ENCODE measurements around the gene ERP29. TPM values are rescaled to one million over a fixed set of nuclear protein-coding genes. Genes with fewer than 3 reads are reported as not detected.
"Not testable (repeated sequence)": the region's sequence is repeated elsewhere in the genome, so short reads cannot be mapped to it uniquely, and the experiment has no call there.

Gene ERP29
- total RNA-seq, 1 donor from 2014 or later, result 101 TPM

DNA sequence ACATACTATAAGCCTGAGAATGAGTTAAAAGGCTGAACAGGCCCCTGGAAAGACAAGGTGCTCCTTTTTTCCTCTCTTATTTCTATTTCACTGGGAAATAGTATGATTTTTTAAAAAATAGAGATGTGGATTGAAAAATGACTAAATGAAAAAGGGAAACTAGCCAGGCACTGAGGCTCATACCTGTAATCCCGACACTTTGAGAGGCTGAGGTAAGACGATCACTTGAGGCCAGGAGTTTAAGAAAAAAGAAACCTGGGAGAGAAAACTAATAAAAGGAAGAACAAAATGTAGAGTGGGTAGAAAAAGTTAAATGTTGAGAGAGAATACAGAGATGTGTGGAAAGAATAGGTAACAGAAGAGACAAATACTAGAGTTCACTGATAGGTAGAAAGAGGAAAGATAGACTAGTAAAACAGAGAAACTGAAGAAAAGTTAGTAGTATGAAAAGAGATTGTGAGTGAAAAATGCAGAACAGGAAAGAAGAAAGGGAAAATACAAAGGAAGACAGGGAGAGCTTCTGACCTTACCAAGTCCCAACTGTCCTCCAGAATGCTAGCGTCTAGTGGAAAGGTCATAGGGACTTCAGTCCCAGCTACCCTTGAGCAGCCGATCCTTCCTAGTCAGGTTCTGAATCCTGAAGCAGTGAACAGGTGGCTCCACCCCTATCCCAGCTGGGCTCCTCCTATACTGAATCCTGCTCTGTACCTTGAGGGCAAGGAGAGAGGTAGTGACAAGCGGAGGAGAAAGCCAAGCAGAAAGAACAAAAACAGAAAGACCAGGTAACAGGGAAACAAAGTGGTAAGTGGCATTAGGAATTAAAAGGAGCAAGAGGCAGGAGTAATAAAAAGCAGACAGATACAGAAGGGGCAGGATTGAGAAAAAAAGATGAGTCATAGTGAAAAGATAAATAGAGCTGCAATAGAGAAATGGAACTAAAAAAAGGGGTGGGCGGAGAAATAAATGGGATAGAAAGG lies 7.5 kb upstream of the ERP29 start:
- TF ChIP-seq, protein P1, sequence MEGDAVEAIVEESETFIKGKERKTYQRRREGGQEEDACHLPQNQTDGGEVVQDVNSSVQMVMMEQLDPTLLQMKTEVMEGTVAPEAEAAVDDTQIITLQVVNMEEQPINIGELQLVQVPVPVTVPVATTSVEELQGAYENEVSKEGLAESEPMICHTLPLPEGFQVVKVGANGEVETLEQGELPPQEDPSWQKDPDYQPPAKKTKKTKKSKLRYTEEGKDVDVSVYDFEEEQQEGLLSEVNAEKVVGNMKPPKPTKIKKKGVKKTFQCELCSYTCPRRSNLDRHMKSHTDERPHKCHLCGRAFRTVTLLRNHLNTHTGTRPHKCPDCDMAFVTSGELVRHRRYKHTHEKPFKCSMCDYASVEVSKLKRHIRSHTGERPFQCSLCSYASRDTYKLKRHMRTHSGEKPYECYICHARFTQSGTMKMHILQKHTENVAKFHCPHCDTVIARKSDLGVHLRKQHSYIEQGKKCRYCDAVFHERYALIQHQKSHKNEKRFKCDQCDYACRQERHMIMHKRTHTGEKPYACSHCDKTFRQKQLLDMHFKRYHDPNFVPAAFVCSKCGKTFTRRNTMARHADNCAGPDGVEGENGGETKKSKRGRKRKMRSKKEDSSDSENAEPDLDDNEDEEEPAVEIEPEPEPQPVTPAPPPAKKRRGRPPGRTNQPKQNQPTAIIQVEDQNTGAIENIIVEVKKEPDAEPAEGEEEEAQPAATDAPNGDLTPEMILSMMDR (conservative IDR thresholded peaks at IDR 0.05), result no peak
- H3K4me3 Mint-ChIP-seq, result no peak overlapping the region
- no peaks in the 10 kb centered on the region for H3K9me3 Mint-ChIP-seq
- DNase-seq (ENCODE audit: low read depth, low spot score), result no peak
- no peaks in the 10 kb centered on the region for H3K36me3 Mint-ChIP-seq (ENCODE audit: low read depth)
- H3K27ac Mint-ChIP-seq (ENCODE audit: unreplicated experiment), result peak overlapping the region; percentile 0
- peaks cover 8% of the 10 kb centered on the region for H3K4me1 Mint-ChIP-seq
- no peaks in the 10 kb centered on the region for H3K27me3 Mint-ChIP-seq (ENCODE audit: low read depth)

GRCh38 chr12:112007945-112008344 lies 5.3 kb upstream of the ERP29 start:
- Mint-ChIP-seq H3K9me3 (no peaks in the 10 kb centered on the region), H3K4me1 (peaks cover 26% of the 10 kb centered on the region), H3K36me3 (ENCODE audit: low read depth) (peaks cover 3% of the 10 kb centered on the region), H3K27me3 (ENCODE audit: low read depth) (no peaks in the 10 kb centered on the region), H3K4me3 (no peak overlapping the region), H3K27ac (ENCODE audit: unreplicated experiment) (no peak overlapping the region)
- no peak for DNase-seq (ENCODE audit: low read depth, low spot score)
- TF ChIP-seq, protein P1 (conservative IDR thresholded peaks at IDR 0.05), result no peak

DNA sequence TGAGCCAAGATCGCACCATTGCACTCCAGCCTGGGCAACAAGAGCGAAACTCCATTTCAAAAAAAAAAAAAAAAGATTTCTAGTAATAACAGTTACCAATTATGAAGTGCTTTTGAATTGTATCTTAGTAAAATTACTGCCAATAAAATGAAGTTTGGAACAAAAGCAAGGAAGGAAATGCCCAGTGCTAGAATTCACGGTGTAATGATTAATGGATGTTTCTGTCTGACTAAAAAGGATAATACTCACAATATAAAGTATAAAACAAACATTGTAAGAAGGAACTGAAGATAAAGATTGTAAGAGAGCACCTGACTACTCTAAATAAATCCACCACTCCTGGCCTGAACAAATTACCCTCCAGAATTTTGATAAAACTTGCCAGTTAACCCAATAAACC lies 4.3 kb upstream of the ERP29 start:
- no peak for DNase-seq (ENCODE audit: low read depth, low spot score)
- no peaks in the 10 kb centered on the region for H3K9me3 Mint-ChIP-seq
- peaks cover 3% of the 10 kb centered on the region for H3K36me3 Mint-ChIP-seq (ENCODE audit: low read depth)
- H3K27me3 Mint-ChIP-seq (ENCODE audit: low read depth), result no peaks in the 10 kb centered on the region
- H3K27ac Mint-ChIP-seq (ENCODE audit: unreplicated experiment), result no peak overlapping the region
- TF ChIP-seq, protein P1 (conservative IDR thresholded peaks at IDR 0.05), result no peak
- H3K4me3 Mint-ChIP-seq, result peak overlapping the region; percentile 67
- H3K4me1 Mint-ChIP-seq, result peaks cover 27% of the 10 kb centered on the region

GRCh38 chr12:112009596-112009995 lies 3.6 kb upstream of the ERP29 start:
- H3K9me3 Mint-ChIP-seq, result not testable (repeated sequence)

GRCh38 chr12:112010415-112011344 lies 2.5 kb upstream of the ERP29 start:
- DNase-seq (ENCODE audit: low read depth, low spot score), result no peak
- Mint-ChIP-seq H3K4me1 (peaks cover 34% of the 10 kb centered on the region), H3K27me3 (ENCODE audit: low read depth) (no peaks in the 10 kb centered on the region), H3K27ac (ENCODE audit: unreplicated experiment) (no peak overlapping the region), H3K36me3 (ENCODE audit: low read depth) (peaks cover 11% of the 10 kb centered on the region), H3K9me3 (no peaks in the 10 kb centered on the region), H3K4me3 (peak overlapping the region; percentile 24)
- TF ChIP-seq, protein P1 (conservative IDR thresholded peaks at IDR 0.05), result no peak

More at GRCh38 chr12:112009596-112009995, 3.6 kb upstream of the ERP29 start:
- peaks cover 33% of the 10 kb centered on the region for H3K4me1 Mint-ChIP-seq
- DNase-seq (ENCODE audit: low read depth, low spot score); H3K27me3 Mint-ChIP-seq (ENCODE audit: low read depth); H3K36me3 Mint-ChIP-seq (ENCODE audit: low read depth); H3K4me3 Mint-ChIP-seq; H3K27ac Mint-ChIP-seq (ENCODE audit: unreplicated experiment): not testable (repeated sequence)

Data from neural crest cell (in vitro differentiated cells).